C4-2B (cell line): ENCODE results near the gene NHERF1.

ENCODE experiments used
- H3K27ac ChIP-seq: fragments of 450-650 bp; 2 replicates; pipeline ENCODE4 v1.5.1; 2017
- CTCF ChIP-seq: fragments of 450-650 bp; conservative IDR thresholded peaks from 2 replicates; pipeline ENCODE4 v1.5.1; 2017; ENCODE audit warnings: mild to moderate bottlenecking
- ZFX ChIP-seq: fragments of 450-650 bp; IDR thresholded peaks from 2 replicates; pipeline ENCODE4 v1.6.1; 2017

The NHERF1 gene

GRCh38 chr17:74732042-74732867 is 16.2 kb upstream of the NHERF1 start:
- H3K27ac ChIP-seq: no peak overlapping the region
- TF ChIP-seq CTCF: no peak
- no peak for TF ChIP-seq ZFX

GRCh38 chr17:74733365-74734122 is 14.9 kb upstream of the NHERF1 start:
- H3K27ac ChIP-seq: no peak overlapping the region
- TF ChIP-seq CTCF (no peak), ZFX (no peak)

GRCh38 chr17:74734256-74734655 is 14.2 kb upstream of the NHERF1 start:
- no peak for TF ChIP-seq ZFX
- no peak for TF ChIP-seq CTCF
- H3K27ac ChIP-seq: no peak overlapping the region

GRCh38 chr17:74736513-74737298 is 11.7 kb upstream of the NHERF1 start, which contains the start of gene RAB37:
Gene RAB37, plus strand, starts transcription at chr17:74737256. Its CDS starts 17 bp downstream, at chr17:74737273.
- no peak for TF ChIP-seq ZFX
- TF ChIP-seq CTCF: peak; percentile 55
- H3K27ac ChIP-seq: no peak within 1 kb of the TSS

- TF ChIP-seq CTCF (no peak), ZFX (no peak)
- no peak overlapping the region for H3K27ac ChIP-seq
Measured at GRCh38 chr17:74737299-74738050, 11.0 kb upstream of the NHERF1 start.

DNA sequence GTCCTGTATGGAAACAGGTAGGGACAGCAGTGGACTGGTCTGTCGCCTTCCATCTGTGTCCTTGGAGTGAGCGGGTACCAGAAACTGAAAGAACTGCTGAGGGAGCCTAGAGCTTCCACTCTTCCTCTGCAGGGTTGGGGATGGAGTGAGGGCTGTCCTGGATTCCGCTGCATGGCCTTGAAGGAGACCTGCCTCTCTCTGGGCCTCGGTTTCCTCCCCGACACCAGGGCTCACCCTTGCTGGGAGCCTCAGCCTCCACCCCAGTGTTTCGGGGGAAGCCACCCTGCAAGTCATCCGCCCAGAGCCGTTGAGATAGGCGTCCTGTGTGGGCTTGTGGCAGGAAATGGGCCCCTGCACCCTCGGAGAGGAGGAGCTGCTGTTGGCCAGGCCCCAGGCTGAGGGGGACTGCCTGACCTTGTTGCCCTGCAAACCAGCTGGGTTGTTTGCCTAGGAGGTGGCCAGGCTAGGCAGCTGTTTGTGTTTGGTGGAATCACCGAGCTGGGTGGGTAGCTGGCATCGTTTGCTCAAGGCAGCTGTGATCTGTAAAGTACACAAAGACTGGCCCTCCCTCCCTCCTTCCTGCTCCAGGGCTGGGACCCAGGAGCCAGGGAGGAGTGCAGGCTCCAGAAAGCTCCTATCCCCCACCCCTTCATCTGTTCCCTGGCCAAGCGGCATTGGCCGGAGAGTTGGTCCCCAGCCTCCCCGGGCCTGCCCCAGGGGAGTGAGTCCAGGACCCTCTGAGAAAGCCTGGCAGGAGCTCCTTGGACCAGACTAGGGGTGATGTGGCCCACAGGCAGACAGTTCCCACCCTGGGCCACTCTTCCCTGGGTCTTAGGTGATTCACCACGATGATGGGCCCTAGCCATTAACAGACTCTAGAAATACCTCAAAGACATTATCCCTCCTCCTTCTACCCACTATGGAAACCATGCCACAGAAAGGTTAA is 10.1 kb upstream of the NHERF1 start:
- TF ChIP-seq CTCF (no peak), ZFX (no peak)
- H3K27ac ChIP-seq: no peak overlapping the region
